Activated B cell treated with CpG ODN at 0.5 μM for 24 hours (primary cell): ENCODE data around the gene COMMD1. TPM values are rescaled to one million over a fixed set of nuclear protein-coding genes. Genes with fewer than 3 reads are reported as not detected.

ENCODE experiments used
- ATAC-seq: fragments of 200-7000 bp; cut with Tn5 transposase; one replicate; pipeline ENCODE4 v1.10.0; 2021; ENCODE audit warnings: low read depth, mild to moderate bottlenecking, moderate library complexity
- CTCF ChIA-PET: fragments of 350-600 bp; sonication (Branson Sonifier 250); formaldehyde crosslinking; loops from one replicate; lab custom pipeline; 2021; ENCODE audit warnings: antibody characterized with exemption; lab: Charles Lee
- POLR2A ChIA-PET: fragments of 350-600 bp; sonication (Branson Sonifier 250); formaldehyde crosslinking; loops from one replicate; lab custom pipeline; 2021; ENCODE audit warnings: antibody characterized with exemption; lab: Charles Lee
- DNase-seq: peaks from one replicate; pipeline ENCODE4 v3.0.0; 2022
- H3K27ac Mint-ChIP-seq: one replicate; pipeline ENCODE4 v1.8.0; 2020; ENCODE audit warnings: mixed read lengths
- H3K27me3 Mint-ChIP-seq: one replicate; pipeline ENCODE4 v1.8.0; 2021; ENCODE audit warnings: mixed read lengths
- H3K36me3 Mint-ChIP-seq: one replicate; pipeline ENCODE4 v1.8.0; 2021; ENCODE audit warnings: low read depth, mixed read lengths
- H3K4me1 Mint-ChIP-seq: one replicate; pipeline ENCODE4 v1.8.0; 2021; ENCODE audit warnings: mixed read lengths
- H3K4me3 Mint-ChIP-seq: one replicate; pipeline ENCODE4 v1.8.0; 2020; ENCODE audit warnings: mild to moderate bottlenecking, mixed read lengths
- H3K9me3 Mint-ChIP-seq: one replicate; pipeline ENCODE4 v1.8.0; 2020; ENCODE audit warnings: mixed read lengths
- CTCF ChIP-seq: fragments of 200-600 bp; IDR thresholded peaks from one replicate; pipeline ENCODE4 v1.8.0; 2022; ENCODE audit warnings: antibody characterized with exemption, mild to moderate bottlenecking
- intact Hi-C: fragments of 100-400 bp; cut with micrococcal nuclease; formaldehyde crosslinking; loops from one replicate; pipeline ENCODE4 v1.15.1; 2024
- total RNA-seq: library from RNA; stranded (reverse); gene quantifications from 2 replicates; pipeline ENCODE4 v1.2.3, GENCODE V29; 2022

The COMMD1 gene
- total RNA-seq, 1 donor from 2014 or later = 37.1 TPM

GRCh38 chr2:61967262-61967661 lies 61.8 kb downstream of the COMMD1 start:
- Mint-ChIP-seq H3K9me3 (no peaks in the 10 kb centered on the region), H3K27me3 (no peaks in the 10 kb centered on the region), H3K4me3 (no peak overlapping the region), H3K4me1 (peaks cover 2% of the 10 kb centered on the region), H3K36me3 (peaks cover 2% of the 10 kb centered on the region), H3K27ac (no peak overlapping the region)
- ATAC-seq = no peak
- TF ChIP-seq CTCF = no peak
- intact Hi-C loops = no loop called here
- POLR2A ChIA-PET = interaction anchor here (0.6 kb wide), 1 partner anchor 12 kb away, joined by 3 read pairs; no protein-coding TSS in a partner anchor
- CTCF ChIA-PET = interaction anchor here (0.6 kb wide), 1 partner anchor 19 kb away, joined by 3 read pairs; no protein-coding TSS in a partner anchor
- no peak for DNase-seq

- H3K4me1 Mint-ChIP-seq = peaks cover 2% of the 10 kb centered on the region
- intact Hi-C loops = no loop called here
- no peak for TF ChIP-seq CTCF
- H3K4me3 Mint-ChIP-seq = no peak overlapping the region
- ChIA-PET POLR2A (no interaction called here), CTCF (no interaction called here)
- DNase-seq = no peak
- H3K27ac Mint-ChIP-seq = no peak overlapping the region
- no peaks in the 10 kb centered on the region for H3K27me3 Mint-ChIP-seq
- H3K9me3 Mint-ChIP-seq = no peaks in the 10 kb centered on the region
- H3K36me3 Mint-ChIP-seq = no peaks in the 10 kb centered on the region
- ATAC-seq = no peak
Observed at GRCh38 chr2:61969376-61969775, 63.9 kb downstream of the COMMD1 start.

GRCh38 chr2:61970807-61971556 lies 65.5 kb downstream of the COMMD1 start:
- H3K4me1 Mint-ChIP-seq = peaks cover 2% of the 10 kb centered on the region
- no peaks in the 10 kb centered on the region for H3K9me3 Mint-ChIP-seq
- ChIA-PET POLR2A (no interaction called here), CTCF (no interaction called here)
- ATAC-seq (no peak), DNase-seq (no peak)
- intact Hi-C loops = no loop called here
- TF ChIP-seq CTCF = no peak
- H3K27me3 Mint-ChIP-seq = no peaks in the 10 kb centered on the region
- H3K4me3 Mint-ChIP-seq = no peak overlapping the region
- H3K36me3 Mint-ChIP-seq = no peaks in the 10 kb centered on the region
- no peak overlapping the region for H3K27ac Mint-ChIP-seq

- ChIA-PET CTCF (no interaction called here), POLR2A (interaction anchor here (1.1 kb wide), 1 partner anchor 11 kb away, joined by 3 read pairs; no protein-coding TSS in a partner anchor)
- no peak overlapping the region for H3K27ac Mint-ChIP-seq
- DNase-seq (no peak), ATAC-seq (no peak)
- H3K4me1 Mint-ChIP-seq = peaks cover 14% of the 10 kb centered on the region
- peaks cover 21% of the 10 kb centered on the region for H3K9me3 Mint-ChIP-seq
- TF ChIP-seq CTCF = no peak
- no peaks in the 10 kb centered on the region for H3K27me3 Mint-ChIP-seq
- no peak overlapping the region for H3K4me3 Mint-ChIP-seq
- intact Hi-C loops = no loop called here
- peaks cover 10% of the 10 kb centered on the region for H3K36me3 Mint-ChIP-seq
Observed at GRCh38 chr2:61978522-61978921, 73.0 kb downstream of the COMMD1 start.

GRCh38 chr2:61980758-61981157 lies 75.3 kb downstream of the COMMD1 start:
- ChIA-PET CTCF (no interaction called here), POLR2A (no interaction called here)
- peaks cover 14% of the 10 kb centered on the region for H3K4me1 Mint-ChIP-seq
- no peaks in the 10 kb centered on the region for H3K27me3 Mint-ChIP-seq
- H3K9me3 Mint-ChIP-seq = peaks cover 21% of the 10 kb centered on the region
- TF ChIP-seq CTCF = no peak
- peaks cover 10% of the 10 kb centered on the region for H3K36me3 Mint-ChIP-seq
- H3K27ac Mint-ChIP-seq = no peak overlapping the region
- intact Hi-C loops = no loop called here
- ATAC-seq (no peak), DNase-seq (no peak)
- H3K4me3 Mint-ChIP-seq = no peak overlapping the region
